NT2/D1 (cell line): ENCODE measurements around the gene BID.

Source experiments
- SUZ12 ChIP-seq: IDR thresholded peaks from 2 replicates; pipeline ENCODE4 v1.6.1; 2011; ENCODE audit not compliant: insufficient read length, insufficient read depth; ENCODE audit errors: extremely low read depth
- YY1 ChIP-seq: IDR thresholded peaks from 2 replicates; pipeline ENCODE4 v1.6.1; 2011; ENCODE audit not compliant: insufficient read length, insufficient read depth
- ZNF274 ChIP-seq: IDR thresholded peaks from 2 replicates; pipeline ENCODE4 v1.6.1; 2011; ENCODE audit warnings: mild to moderate bottlenecking, low read depth, low read length

GRCh38 chr22:17817511-17818065, 43.3 kb upstream of the BID start:
- TF ChIP-seq YY1 (no peak), ZNF274 (no peak), SUZ12 (no peak)
